ENCODE data around the gene PPEF2. TPM values are rescaled to one million over a fixed set of nuclear protein-coding genes. Genes with fewer than 3 reads are reported as not detected.

The PPEF2 gene
- total RNA-seq, 1 experiment from 2014 or later, result not detected

DNA sequence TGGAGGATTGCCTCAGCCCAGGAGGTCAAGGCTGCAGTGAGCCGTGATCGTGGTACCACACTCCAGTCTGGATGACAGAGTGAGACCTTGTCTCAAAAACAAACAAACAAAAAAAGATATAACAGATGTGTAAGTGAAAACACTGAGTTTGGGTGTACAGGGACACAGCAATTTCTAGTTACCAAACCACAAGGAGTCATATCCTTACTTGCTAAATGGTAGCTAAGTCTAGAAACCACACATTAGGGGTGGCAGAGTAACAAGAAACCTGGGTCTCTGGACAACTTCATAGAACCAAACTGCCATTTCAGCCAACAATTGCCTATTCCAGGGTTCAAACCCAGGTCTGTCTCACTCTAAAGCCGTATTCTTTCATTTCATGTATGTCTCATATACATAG, 20.8 kb downstream of the PPEF2 start:
- Histone ChIP-seq H3K27me3 (replicated peaks; ENCODE audit: insufficient read depth, low read depth, low read length, poor library complexity) (no peaks in the 10 kb centered on the region), H3K9me3 (ENCODE audit: low read depth, low read length, poor library complexity, severe bottlenecking) (no peaks in the 10 kb centered on the region), H3K27ac (ENCODE audit: low read depth, low read length, poor library complexity, severe bottlenecking) (no peak overlapping the region), H3K4me3 (ENCODE audit: low read depth, low read length, poor library complexity, severe bottlenecking) (no peak overlapping the region), H3K4me1 (ENCODE audit: insufficient read depth, low read length, poor library complexity, severe bottlenecking) (no peaks in the 10 kb centered on the region), H3K36me3 (ENCODE audit: insufficient read depth, low read length, poor library complexity, severe bottlenecking) (no peaks in the 10 kb centered on the region)
- ChIA-PET CTCF (no interaction called here), POLR2A (ENCODE audit: low non-redundant PET) (no interaction called here)
- DNase-seq (ENCODE audit: low spot score), result no peak
- BruUV-seq (replicated peaks), result no TSS peak
- intact Hi-C loops (cut with micrococcal nuclease; ENCODE audit: unreplicated experiment), result no loop called here
- no peak for TF ChIP-seq EZH2 (IDR thresholded peaks at IDR 0.05; ENCODE audit: borderline replicate concordance, low read depth, low read length, poor library complexity, severe bottlenecking)
- TF ChIP-seq, protein P1, sequence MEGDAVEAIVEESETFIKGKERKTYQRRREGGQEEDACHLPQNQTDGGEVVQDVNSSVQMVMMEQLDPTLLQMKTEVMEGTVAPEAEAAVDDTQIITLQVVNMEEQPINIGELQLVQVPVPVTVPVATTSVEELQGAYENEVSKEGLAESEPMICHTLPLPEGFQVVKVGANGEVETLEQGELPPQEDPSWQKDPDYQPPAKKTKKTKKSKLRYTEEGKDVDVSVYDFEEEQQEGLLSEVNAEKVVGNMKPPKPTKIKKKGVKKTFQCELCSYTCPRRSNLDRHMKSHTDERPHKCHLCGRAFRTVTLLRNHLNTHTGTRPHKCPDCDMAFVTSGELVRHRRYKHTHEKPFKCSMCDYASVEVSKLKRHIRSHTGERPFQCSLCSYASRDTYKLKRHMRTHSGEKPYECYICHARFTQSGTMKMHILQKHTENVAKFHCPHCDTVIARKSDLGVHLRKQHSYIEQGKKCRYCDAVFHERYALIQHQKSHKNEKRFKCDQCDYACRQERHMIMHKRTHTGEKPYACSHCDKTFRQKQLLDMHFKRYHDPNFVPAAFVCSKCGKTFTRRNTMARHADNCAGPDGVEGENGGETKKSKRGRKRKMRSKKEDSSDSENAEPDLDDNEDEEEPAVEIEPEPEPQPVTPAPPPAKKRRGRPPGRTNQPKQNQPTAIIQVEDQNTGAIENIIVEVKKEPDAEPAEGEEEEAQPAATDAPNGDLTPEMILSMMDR (conservative IDR thresholded peaks at IDR 0.05; ENCODE audit: low read depth, low read length), result no peak

DNA sequence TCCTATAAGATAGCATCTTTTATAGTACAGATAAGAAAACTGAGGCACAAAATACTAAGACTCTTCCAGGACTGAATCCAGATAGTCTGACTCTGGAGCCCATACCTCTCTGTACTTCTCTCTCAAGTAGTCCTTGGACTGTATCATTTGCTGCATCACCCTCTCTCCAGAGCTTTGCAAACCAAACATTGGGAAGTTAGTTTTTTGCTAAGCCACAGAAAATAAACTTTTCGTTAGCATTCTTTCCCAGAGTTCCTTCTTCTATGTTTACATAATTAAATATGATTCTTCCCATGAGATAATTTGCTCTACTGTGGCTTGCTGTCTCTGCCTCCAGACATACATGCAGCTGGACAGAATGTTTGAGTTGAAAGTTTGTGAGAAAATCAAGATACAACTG, 22.0 kb downstream of the PPEF2 start:
- H3K4me3 ChIP-seq (ENCODE audit: low read depth, low read length, poor library complexity, severe bottlenecking), result no peak overlapping the region
- no peak overlapping the region for H3K27ac ChIP-seq (ENCODE audit: low read depth, low read length, poor library complexity, severe bottlenecking)
- TF ChIP-seq, protein P1 (conservative IDR thresholded peaks at IDR 0.05; ENCODE audit: low read depth, low read length), result no peak
- TF ChIP-seq EZH2 (IDR thresholded peaks at IDR 0.05; ENCODE audit: borderline replicate concordance, low read depth, low read length, poor library complexity, severe bottlenecking), result no peak
- H3K36me3 ChIP-seq (ENCODE audit: insufficient read depth, low read length, poor library complexity, severe bottlenecking), result no peaks in the 10 kb centered on the region
- H3K9me3 ChIP-seq (ENCODE audit: low read depth, low read length, poor library complexity, severe bottlenecking), result no peaks in the 10 kb centered on the region
- no peaks in the 10 kb centered on the region for H3K4me1 ChIP-seq (ENCODE audit: insufficient read depth, low read length, poor library complexity, severe bottlenecking)
- no peak for DNase-seq (ENCODE audit: low spot score)
- ChIA-PET CTCF (no interaction called here), POLR2A (ENCODE audit: low non-redundant PET) (no interaction called here)
- intact Hi-C loops (cut with micrococcal nuclease; ENCODE audit: unreplicated experiment), result no loop called here
- no TSS peak for BruUV-seq (replicated peaks)
- no peaks in the 10 kb centered on the region for H3K27me3 ChIP-seq (replicated peaks; ENCODE audit: insufficient read depth, low read depth, low read length, poor library complexity)

DNA sequence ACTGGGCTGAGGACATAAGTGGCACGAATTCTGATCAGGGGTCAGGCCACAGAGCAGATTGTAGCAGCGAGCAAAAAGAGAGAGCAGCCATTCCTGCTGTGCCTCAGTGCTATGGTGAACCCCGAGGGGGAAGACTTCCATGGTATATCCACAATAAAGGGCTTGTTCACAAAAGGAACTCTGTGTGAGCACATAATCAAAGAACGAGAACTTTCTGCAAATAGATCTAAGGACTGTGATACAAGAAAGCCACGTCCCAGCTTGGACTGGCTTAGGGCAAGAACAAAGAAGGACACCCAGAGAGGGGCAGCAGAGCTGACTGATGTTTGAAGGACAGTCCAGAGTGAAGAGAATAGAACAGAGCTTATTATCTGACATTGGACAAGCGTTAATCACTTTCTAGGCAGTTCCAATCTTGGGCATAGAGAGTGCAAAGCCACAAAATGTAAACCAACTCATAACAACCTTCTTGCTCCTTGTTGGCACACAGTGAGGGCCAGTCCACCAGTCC, 24.0 kb downstream of the PPEF2 start:
- no peak overlapping the region for H3K27ac ChIP-seq (ENCODE audit: low read depth, low read length, poor library complexity, severe bottlenecking)
- no peaks in the 10 kb centered on the region for H3K36me3 ChIP-seq (ENCODE audit: insufficient read depth, low read length, poor library complexity, severe bottlenecking)
- no peak overlapping the region for H3K4me3 ChIP-seq (ENCODE audit: low read depth, low read length, poor library complexity, severe bottlenecking)
- CTCF ChIA-PET, result no interaction called here
- no peak for DNase-seq (ENCODE audit: low spot score)
- POLR2A ChIA-PET (ENCODE audit: low non-redundant PET), result interaction anchor here (0.5 kb wide), 1 partner anchor 916 kb away, joined by 3 read pairs; no protein-coding TSS in a partner anchor
- TF ChIP-seq EZH2 (IDR thresholded peaks at IDR 0.05; ENCODE audit: borderline replicate concordance, low read depth, low read length, poor library complexity, severe bottlenecking), result no peak
- TF ChIP-seq, protein P1 (conservative IDR thresholded peaks at IDR 0.05; ENCODE audit: low read depth, low read length), result no peak
- H3K9me3 ChIP-seq (ENCODE audit: low read depth, low read length, poor library complexity, severe bottlenecking), result no peaks in the 10 kb centered on the region
- H3K27me3 ChIP-seq (replicated peaks; ENCODE audit: insufficient read depth, low read depth, low read length, poor library complexity), result no peaks in the 10 kb centered on the region
- intact Hi-C loops (cut with micrococcal nuclease; ENCODE audit: unreplicated experiment), result no loop called here
- no TSS peak for BruUV-seq (replicated peaks)
- H3K4me1 ChIP-seq (ENCODE audit: insufficient read depth, low read length, poor library complexity, severe bottlenecking), result no peaks in the 10 kb centered on the region
